HG03432 (cell line): Measurements from ENCODE around the gene WASF3.

Experiments
- ATAC-seq: cut with Tn5 transposase; IDR thresholded peaks from one replicate; pipeline ENCODE4 v1.9.1; 2021; ENCODE audit warnings: mild to moderate bottlenecking, moderate library complexity; ENCODE audit not compliant: unreplicated experiment

WASF3 gene

DNA sequence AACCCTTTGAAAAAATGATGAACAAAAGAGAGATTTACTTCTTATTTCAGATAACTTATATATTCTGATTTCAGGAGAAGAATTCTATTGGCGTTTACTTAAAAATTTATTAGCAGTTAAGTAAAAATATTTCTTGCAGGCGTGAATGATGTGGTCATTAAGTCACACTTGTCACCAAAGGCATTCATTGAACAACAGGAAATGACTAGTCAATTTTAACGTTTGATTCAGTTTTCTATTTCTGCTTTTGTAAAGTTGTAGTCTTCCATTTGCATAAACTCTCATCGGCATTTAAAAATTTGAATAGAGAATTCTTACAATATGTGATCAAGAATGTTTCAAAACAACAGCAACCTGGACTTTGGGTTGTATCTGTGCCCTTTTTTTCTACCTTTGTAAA lies 119.7 kb downstream of the WASF3 start:
- ATAC-seq = no peak

DNA sequence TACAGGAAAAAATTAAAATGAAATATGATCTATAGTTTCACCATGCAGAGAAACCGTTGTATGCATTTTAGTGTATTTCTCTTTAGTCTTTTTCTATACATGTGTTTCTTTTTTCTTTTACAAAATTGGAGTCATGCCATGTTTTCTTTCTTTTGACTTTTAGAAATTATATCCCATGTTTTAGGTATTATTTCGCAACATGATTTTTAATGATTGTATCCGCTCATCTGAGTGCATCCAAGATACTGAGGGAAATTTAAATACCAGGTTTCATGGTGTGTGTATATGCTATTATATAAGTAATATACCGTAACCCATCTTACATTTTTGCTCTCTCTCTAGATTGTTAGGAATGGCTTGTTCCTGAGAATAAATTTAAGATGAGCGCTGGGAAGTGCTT lies 120.8 kb downstream of the WASF3 start:
- ATAC-seq = no peak

DNA sequence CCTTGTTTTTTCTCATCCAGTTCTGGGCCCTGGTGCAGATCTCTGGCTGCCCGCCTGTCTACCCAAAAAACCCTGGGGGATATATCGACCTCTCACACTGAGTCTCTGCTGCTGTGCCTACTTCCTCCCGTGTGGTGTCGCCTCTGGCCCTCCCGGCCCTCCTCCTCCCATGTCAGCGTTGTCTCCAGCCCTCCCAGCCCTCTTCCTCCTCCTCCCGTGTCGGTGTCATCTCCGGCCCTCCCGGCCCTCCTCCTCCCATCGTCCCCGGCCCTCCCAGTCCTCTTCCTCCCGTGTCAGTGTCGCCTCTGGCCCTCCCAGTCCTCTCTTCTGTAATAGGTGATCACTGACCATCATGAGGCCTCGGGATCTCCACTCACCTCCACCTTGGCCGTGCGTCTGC lies 121.3 kb downstream of the WASF3 start:
- ATAC-seq = no peak

DNA sequence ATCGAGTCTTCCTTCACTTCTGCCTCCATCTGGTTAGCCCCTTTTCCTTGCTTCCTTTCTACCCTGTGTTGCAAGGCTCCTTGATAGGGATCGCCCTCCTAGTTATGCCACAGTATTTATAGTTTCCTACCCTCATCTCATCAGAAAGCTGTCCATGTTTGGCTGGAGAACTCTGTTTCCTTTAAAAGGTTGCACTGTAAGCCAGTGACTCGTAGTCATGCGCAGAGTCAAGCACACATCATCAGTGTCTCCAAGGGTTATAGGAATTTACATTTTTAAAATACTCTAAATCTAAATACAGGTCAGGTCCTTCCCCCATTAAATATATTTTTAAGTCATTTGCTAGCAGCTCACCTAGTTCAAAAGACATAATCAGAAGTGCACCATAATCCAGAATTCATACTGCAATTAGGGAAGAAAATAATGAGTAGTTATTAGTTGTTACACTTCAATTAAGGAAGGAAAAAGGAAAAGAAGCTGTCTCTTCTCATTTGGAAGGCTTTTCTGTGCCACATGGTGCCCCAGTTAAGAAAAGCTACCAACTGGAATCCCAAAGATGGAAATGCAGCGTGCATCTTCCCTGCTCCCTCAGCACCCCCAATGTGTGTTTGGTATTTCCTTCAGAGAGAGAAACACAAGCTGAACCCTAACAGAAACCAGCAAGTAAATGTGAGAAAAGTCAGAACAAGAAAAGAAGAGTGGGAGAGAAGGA lies 122.1 kb downstream of the WASF3 start:
- no peak for ATAC-seq

DNA sequence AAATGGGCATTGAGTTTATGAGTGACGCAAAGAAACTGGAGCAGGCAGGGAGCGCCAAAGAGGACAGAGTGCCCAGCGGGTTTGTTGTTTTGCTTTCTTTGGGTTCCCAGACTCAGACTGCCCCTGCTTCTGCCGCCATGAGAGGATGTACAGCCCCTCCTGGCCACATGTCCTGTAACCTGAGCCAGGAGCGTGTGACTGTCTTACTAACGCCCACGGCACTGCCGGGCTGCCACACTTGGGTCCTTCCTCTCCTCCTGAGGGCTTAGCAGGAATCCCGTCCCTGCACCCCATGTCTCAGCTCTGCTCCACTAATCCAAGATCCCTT lies 122.6 kb downstream of the WASF3 start:
- no peak for ATAC-seq

DNA sequence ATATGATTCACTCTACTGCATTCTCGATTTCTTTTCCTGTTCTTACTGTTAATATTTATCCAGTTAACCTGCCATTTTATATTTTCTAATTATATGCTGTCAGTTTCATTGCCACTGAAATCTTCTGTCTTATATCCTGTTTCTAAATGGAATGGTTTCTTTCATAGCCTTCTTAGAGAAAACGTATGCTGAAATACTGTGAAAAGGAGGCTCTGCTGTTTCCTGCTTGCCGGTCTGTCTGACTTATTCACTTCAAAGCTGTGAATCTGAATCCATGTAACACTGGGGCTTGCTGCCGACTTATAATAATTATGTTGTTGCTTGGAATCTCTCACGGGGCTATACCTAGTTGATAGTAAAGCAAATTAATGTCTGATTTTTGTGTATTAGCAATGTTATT lies 123.1 kb downstream of the WASF3 start:
- ATAC-seq = no peak

DNA sequence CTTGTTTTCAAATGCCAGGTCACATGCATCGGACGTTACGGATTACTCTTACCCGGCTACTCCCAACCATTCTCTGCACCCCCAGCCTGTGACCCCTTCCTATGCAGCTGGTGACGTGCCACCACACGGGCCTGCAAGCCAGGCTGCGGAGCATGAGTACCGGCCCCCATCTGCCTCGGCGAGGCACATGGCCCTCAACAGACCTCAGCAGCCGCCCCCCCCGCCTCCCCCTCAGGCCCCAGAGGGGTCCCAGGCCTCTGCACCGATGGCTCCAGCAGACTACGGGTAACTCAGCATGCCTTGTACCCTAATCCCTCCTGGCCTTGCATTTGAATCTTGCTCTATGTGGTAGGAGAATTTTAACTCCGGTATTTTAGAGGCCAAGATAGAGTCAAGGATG lies 123.6 kb downstream of the WASF3 start:
- ATAC-seq = no peak

DNA sequence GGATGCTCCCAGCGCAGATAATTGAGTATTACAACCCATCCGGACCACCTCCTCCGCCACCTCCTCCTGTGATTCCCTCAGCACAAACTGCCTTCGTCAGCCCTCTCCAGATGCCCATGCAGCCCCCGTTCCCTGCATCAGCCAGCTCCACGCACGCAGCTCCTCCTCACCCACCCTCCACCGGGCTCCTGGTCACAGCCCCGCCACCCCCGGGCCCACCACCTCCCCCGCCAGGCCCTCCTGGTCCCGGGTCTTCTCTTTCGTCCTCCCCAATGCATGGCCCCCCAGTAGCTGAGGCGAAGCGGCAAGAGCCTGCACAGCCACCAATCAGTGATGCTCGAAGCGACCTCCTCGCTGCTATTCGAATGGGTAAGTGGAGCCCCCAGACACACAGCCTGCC lies 125.1 kb downstream of the WASF3 start:
- ATAC-seq = no peak

DNA sequence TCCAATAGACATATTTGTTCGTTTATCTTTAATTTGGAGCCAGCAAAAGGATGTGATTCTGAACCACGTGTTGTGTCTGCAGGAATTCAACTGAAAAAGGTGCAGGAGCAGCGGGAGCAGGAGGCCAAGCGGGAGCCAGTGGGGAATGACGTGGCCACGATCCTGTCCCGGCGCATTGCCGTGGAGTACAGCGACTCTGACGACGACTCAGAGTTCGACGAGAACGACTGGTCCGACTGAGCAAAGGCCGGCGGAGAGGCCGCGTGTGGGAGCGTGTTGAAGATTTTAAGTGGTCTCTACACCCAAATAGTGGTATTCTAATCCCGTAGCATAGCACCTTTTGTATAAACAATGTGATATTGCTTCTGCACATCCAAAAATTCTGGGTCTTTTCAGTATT lies 128.1 kb downstream of the WASF3 start:
- no peak for ATAC-seq

DNA sequence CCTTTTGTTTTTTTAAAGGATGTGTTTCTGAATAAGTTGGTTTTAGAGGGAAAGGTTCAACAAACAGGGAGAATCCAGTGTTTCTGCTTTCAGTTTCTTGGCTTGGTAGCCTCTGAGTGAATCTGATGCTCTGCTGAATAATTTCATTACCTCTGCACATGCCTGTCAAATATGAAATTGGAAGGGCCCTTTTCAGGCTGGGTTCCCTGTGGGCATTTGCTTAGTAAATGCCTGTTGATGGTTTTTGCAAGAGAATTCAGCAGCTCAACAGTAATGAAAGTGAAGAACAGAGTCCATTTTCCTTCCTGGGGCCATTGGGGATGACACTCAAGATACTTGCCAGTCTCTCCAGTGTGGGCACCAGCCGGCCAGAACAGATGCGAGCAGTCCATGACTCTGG lies 128.8 kb downstream of the WASF3 start:
- no peak for ATAC-seq

DNA sequence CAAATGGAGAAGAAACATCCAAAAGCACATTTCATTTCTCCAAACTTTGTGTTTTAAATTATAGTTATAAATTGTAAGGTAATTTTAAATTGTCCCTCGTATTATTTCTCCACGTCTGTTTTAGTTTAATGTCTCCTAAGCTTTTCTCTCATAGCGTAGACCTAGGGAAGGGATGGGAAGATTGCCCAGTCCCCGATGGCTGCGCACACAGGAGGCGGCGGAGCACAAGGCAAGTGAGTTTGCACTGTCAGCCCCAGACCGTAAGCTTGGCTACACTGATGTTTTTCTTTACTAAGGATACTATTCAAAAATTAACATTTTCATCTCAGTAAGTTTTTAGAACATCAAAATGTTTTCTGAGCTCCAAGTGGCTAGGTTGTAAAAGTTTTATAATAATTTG lies 130.8 kb downstream of the WASF3 start:
- no peak for ATAC-seq

DNA sequence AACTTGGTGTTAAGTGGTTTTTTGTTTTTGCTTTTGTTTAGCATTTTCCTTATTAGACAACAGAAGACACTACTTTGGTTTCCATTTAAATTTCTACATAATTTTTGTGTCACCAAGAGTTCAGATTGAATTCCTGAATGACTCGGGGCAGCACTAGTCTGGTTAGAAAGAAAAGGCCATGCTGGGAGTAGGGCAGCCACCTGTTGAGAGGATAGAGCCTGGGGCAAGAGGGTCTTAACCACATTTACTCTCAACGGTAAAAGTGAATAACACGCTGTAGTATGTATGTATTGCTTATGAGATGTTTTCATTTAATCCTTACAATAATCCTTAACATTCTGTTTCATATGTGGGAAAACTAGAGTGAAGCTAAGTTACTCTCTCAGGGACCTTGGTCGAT lies 131.5 kb downstream of the WASF3 start:
- no peak for ATAC-seq

DNA sequence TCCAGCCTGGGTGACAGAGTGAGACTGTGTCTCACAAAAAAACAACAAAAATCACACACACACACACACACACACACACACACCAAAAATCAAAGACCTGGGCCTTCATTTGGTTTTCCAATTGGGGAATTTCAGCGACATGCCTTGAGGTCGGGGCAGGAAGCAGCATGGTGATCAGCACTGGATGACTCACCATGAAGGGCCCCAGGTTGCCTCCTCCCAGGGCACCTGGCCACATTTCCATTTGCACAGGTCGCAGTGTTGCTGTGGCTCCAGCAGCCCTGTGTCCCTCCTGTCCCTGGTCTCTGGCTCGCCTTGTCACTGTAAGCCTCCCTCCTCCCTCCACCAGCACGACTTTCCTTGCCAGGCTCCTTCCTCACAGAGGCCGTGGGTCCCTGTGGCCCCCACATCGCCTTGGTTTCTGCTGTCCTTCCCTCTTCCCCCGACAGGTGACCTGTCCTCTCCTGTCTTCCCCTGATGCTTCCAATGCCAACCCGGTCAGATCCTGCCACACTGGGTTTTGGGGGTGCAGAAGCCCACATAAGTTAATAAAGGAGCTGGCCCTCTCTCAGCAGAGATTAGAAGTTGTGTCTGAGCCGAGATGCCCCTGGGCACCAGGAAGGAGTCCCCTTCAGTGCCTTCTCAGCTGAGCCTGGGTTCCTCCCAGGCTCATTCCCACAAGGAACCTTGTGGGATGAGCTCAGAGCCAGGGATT lies 136.4 kb downstream of the WASF3 start:
- ATAC-seq = no peak

DNA sequence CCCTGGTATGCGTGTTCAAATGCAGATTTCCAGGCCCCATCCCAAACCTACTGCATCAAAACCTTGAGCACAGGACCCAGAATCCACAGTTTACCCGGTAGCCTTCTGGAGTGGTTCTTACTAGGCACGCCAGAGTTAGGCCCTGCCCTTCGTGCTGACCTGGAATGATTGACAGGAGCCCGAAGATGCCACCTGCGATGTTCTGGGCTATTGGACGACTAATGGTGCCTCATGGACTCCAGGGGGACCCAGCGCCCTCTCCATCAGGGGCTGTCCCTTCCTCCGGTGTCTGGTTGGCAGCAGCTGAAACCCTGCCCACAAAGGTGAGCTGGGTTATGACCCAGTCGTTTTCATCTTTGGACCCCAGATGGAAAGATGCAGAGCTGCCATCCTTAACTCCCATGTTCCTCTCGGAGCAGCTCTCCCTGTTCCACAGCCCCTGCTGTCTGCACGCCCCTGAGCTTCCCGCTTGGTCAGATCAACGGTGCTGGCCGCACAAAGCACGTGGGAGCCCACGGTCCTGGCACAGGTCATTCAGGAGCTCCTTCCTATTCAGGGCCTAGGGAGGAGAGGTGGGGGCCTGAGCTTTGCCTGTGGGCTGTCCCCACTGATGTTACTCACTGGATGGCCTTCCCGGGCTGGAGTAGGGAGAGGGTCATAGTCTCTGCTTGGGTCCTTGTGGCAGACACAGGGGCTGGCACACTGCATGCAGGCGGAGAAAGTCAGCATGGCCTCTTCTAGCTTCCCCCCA lies 137.3 kb downstream of the WASF3 start:
- ATAC-seq = no peak

DNA sequence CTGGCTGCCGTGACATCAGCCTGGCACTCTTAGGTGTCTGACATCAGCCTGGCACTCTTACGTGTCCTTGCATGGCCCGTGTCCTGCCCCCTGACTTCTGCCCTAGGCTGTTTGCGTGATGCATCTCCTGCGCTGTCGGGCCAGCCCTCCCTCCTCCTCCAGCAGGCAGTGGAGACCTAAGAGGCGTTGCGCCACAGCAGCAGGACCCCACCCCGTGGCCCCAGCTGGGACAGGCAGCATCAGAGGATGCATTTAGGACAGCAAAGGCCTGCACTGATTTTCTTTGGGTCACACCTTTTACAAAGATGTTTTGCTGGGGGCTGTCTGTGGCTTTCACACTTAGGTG lies 137.8 kb downstream of the WASF3 start:
- ATAC-seq = no peak

DNA sequence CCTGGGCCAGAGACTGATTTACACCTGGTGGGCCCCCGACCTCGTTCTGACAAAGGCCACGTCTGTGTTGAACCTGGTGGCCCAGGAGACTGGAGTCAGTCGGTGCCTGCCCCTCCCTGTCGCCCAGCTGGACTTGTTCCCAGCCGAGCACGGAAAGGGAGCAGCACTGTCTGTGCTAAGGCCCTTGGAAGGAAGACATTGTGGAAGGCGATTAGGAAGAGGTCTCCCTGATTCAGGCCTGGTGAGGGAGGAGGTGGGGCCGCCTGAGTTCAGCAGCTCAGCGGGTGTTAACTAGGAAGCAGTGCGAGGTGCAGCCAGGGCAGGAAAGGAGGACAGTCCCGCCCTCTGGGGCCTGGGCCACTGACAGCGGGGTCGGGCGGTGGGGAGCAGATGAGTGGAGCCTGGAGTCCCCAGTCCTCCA lies 138.4 kb downstream of the WASF3 start:
- no peak for ATAC-seq

DNA sequence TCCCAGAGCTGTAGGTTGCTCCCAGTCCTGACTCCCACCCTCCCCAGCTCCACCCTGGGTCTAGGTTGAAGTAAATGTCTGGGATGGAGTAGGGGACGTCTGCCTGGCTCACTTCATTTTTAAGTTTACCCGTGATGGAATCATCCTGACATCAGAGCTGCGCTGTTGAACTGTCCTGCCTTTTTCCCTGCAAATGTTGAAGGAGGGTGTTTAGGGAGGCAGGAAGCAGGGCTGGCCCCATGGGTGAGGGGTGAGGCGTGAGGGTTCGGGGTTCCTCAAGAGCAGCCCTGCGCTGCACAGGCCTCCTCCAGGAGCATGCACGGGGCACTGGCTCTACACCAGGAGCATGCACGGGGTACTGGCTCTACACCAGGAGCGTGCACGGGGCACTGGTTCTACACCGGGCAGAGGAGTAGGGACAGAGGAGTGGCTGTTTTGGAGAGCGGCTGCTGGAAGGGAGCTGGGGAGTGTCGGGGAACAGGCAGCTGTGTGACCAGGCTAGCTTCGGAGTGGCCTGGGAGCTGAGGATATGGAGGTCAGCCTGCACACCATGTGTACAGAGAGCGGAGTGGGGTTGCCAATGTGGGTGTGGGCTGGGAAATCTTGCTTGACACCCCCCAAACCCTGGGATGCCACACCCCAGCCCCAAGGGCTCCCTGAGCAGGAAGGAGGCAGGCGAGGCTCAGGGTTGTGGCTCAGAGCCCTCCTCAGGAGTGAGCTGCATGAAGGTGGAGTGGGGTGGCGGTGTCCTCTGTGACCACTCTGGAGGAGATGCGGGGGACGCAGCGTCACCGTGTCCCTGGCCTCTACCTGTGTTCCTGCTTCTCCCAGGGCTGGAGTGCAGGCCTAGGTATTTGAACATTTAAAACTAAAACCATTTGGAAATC lies 139.8 kb downstream of the WASF3 start:
- no peak for ATAC-seq

DNA sequence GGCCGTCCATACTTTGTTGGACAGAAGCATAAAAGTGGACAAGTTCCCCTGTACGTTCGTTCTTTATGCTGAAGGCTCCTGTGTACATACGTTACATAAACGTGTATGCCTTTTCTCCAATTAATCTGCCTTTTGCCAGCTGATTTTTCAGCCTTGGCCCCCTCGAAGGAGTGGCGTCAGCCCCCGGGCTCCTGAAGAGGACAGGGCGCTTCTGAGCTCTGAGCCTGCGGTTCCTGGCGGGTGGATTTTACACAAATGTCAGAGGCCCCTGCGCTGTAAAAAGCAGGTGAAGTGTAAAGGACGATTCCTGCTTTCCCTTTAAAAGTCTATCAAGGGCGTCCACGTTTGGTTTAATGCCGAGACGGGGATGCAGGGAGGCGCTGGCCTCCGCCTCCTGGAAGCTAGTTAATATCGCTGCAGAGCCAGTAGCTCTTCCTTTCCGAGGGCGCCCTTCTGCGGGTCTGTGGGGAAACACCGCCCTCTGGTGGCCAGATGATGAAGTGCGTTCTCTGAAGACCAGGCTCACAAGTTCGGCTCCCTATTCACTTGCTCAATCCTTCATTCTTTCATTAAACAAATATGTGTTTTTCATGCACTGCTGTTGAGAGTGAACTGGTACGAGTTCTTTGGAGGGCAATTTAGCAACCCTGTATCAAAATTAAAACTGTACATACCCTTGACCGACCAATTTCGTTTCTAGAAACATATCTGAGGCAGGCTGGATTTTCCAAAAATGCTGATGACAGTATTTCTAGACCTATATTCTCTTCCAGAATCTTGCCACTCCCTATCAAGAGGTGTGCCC lies 141.1 kb downstream of the WASF3 start:
- no peak for ATAC-seq

DNA sequence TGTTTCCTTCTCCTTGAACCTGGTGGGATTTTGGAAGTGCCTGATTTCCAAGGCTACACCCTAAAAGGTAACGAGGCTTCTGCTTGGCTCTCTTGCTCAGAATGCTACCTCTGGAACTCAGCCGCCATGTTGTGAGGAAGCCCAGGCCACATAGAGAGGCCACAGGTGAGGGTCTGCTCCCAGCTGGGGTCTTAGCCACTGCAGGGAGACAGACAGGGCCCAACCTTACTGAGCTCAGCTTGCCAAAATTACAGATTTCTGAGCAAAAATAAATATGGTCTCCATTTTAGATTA lies 141.7 kb downstream of the WASF3 start:
- no peak for ATAC-seq

DNA sequence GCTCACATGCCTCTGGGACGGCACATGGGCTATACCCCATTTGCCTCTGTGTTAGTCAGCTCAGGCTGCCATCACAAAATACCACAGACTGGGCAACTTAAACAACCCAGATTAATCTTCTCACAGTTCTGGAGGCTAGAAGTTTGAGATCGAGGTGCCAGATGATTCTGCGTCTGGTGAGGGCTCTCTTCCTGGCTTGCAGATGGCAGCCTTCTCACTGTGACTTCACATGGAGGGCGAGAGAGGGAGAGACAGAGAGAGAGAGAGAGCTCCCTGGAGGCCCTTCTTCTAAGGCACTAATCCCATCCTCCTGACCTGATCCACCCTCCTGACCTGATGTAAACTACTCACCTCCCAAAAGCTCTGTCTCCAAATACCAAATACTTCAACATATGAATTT lies 148.1 kb downstream of the WASF3 start:
- ATAC-seq = no peak

DNA sequence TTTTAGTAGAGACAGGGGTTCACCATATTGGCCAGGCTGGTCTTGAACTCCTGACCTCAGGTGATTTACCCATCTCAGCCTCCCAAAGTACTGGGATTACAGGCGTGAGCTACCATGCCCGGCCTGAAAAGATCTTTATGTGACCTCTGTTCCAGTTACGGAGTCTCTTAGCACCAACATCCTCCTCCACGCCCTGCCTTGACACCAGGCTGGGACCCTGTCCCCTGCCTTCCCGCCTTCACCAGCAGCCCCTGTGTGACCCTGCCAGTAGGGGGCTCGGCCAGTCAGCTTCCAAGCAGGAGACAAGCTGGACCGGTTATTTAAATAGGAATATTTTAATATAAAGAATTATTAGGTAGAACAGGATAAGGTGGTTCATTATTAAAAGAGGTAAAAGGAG lies 148.9 kb downstream of the WASF3 start:
- no peak for ATAC-seq
